ENCODE measurements around the gene USP2.
"Not testable (repeated sequence)": the region's sequence is repeated elsewhere in the genome, so short reads cannot be mapped to it uniquely, and the experiment has no call there.

Gene USP2

DNA sequence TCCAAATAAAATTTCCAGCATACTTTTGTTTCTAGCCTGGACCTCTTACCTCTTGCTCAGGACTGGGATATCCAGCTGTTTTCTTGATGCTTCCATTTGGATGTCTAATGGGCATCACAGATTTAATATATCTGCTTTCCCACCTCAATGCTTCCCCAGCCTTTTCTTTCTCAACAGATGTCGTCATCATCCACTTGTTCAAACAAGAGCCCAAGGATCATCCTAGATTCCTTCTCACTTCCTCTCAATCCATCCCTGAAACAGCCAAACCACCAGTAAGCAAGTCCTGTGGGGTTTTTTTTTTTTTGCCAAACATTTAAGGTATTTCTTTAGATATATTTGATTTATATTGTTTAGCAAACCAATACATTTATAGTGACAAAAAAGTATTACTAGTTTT, 29.0 kb upstream of the USP2 start:
- ATAC-seq (ENCODE audit: insufficient read depth, low read depth) = no peak
- no peak overlapping the region for H2AFZ ChIP-seq (ENCODE audit: low read depth, low read length)
- no peaks in the 10 kb centered on the region for H3K79me2 ChIP-seq (ENCODE audit: insufficient read depth, low read length)
- H3K4me1 ChIP-seq (ENCODE audit: insufficient read depth, low read length) = no peaks in the 10 kb centered on the region
- TF ChIP-seq CTCF (IDR thresholded peaks at IDR 0.05; ENCODE audit: borderline replicate concordance, extremely low read depth, low read length, poor library complexity, severe bottlenecking) = no peak
- TF ChIP-seq EZH2 (IDR thresholded peaks at IDR 0.05; ENCODE audit: borderline replicate concordance, low read depth, low read length, severe bottlenecking) = no peak
- no peaks in the 10 kb centered on the region for H3K9me3 ChIP-seq (ENCODE audit: insufficient read depth, low read length, severe bottlenecking)
- H3K36me3 ChIP-seq (ENCODE audit: insufficient read depth, low read length) = no peaks in the 10 kb centered on the region
- no peak for DNase-seq
- no peaks in the 10 kb centered on the region for H4K20me1 ChIP-seq (ENCODE audit: insufficient read depth, low read length)
- H3K9ac ChIP-seq (ENCODE audit: low read depth, low read length) = no peak overlapping the region
- no peak overlapping the region for H3K4me2 ChIP-seq (ENCODE audit: insufficient read depth, low read length)
- H3K27me3 ChIP-seq (ENCODE audit: insufficient read depth, low read length, poor library complexity) = peaks cover 4% of the 10 kb centered on the region
- H3K4me3 ChIP-seq (ENCODE audit: low read depth in 1 of 2, low read length in 2 of 2) = no peak overlapping the region
- no peak overlapping the region for H3K27ac ChIP-seq (ENCODE audit: low read length)

GRCh38 chr11:119409731-119410130, 28.2 kb upstream of the USP2 start:
- H3K36me3 ChIP-seq (ENCODE audit: insufficient read depth, low read length) = no peaks in the 10 kb centered on the region
- peaks cover 4% of the 10 kb centered on the region for H3K27me3 ChIP-seq (ENCODE audit: insufficient read depth, low read length, poor library complexity)
- ATAC-seq (ENCODE audit: insufficient read depth, low read depth) = no peak
- no peaks in the 10 kb centered on the region for H3K9me3 ChIP-seq (ENCODE audit: insufficient read depth, low read length, severe bottlenecking)
- H3K4me2 ChIP-seq (ENCODE audit: insufficient read depth, low read length) = no peak overlapping the region
- H2AFZ ChIP-seq (ENCODE audit: low read depth, low read length) = no peak overlapping the region
- no peak overlapping the region for H3K4me3 ChIP-seq (ENCODE audit: low read depth in 1 of 2, low read length in 2 of 2)
- H3K79me2 ChIP-seq (ENCODE audit: insufficient read depth, low read length) = no peaks in the 10 kb centered on the region
- H3K27ac ChIP-seq (ENCODE audit: low read length) = no peak overlapping the region
- no peak overlapping the region for H3K9ac ChIP-seq (ENCODE audit: low read depth, low read length)
- TF ChIP-seq CTCF (IDR thresholded peaks at IDR 0.05; ENCODE audit: borderline replicate concordance, extremely low read depth, low read length, poor library complexity, severe bottlenecking) = no peak
- TF ChIP-seq EZH2 (IDR thresholded peaks at IDR 0.05; ENCODE audit: borderline replicate concordance, low read depth, low read length, severe bottlenecking) = no peak
- no peak for DNase-seq
- no peaks in the 10 kb centered on the region for H3K4me1 ChIP-seq (ENCODE audit: insufficient read depth, low read length)
- no peaks in the 10 kb centered on the region for H4K20me1 ChIP-seq (ENCODE audit: insufficient read depth, low read length)

GRCh38 chr11:119406005-119406404, 24.5 kb upstream of the USP2 start:
- no peak for TF ChIP-seq EZH2 (IDR thresholded peaks at IDR 0.05; ENCODE audit: borderline replicate concordance, low read depth, low read length, severe bottlenecking)
- no peak for TF ChIP-seq CTCF (IDR thresholded peaks at IDR 0.05; ENCODE audit: borderline replicate concordance, extremely low read depth, low read length, poor library complexity, severe bottlenecking)
- H3K9ac ChIP-seq (ENCODE audit: low read depth, low read length) = no peak overlapping the region
- H4K20me1 ChIP-seq (ENCODE audit: insufficient read depth, low read length) = no peaks in the 10 kb centered on the region
- no peak for ATAC-seq (ENCODE audit: insufficient read depth, low read depth)
- no peaks in the 10 kb centered on the region for H3K9me3 ChIP-seq (ENCODE audit: insufficient read depth, low read length, severe bottlenecking)
- H3K36me3 ChIP-seq (ENCODE audit: insufficient read depth, low read length) = no peaks in the 10 kb centered on the region
- H3K27ac ChIP-seq (ENCODE audit: low read length) = no peak overlapping the region
- peaks cover 12% of the 10 kb centered on the region for H3K27me3 ChIP-seq (ENCODE audit: insufficient read depth, low read length, poor library complexity)
- no peak overlapping the region for H3K4me2 ChIP-seq (ENCODE audit: insufficient read depth, low read length)
- no peak for DNase-seq
- H3K79me2 ChIP-seq (ENCODE audit: insufficient read depth, low read length) = no peaks in the 10 kb centered on the region
- H3K4me3 ChIP-seq (ENCODE audit: low read depth in 1 of 2, low read length in 2 of 2) = no peak overlapping the region
- H3K4me1 ChIP-seq (ENCODE audit: insufficient read depth, low read length) = no peaks in the 10 kb centered on the region
- no peak overlapping the region for H2AFZ ChIP-seq (ENCODE audit: low read depth, low read length)

- not testable (repeated sequence) for H3K9me3 ChIP-seq (ENCODE audit: insufficient read depth, low read length, severe bottlenecking); H3K4me2 ChIP-seq (ENCODE audit: insufficient read depth, low read length); H3K79me2 ChIP-seq (ENCODE audit: insufficient read depth, low read length); H3K4me3 ChIP-seq (ENCODE audit: low read depth in 1 of 2, low read length in 2 of 2); H3K36me3 ChIP-seq (ENCODE audit: insufficient read depth, low read length); H2AFZ ChIP-seq (ENCODE audit: low read depth, low read length); H4K20me1 ChIP-seq (ENCODE audit: insufficient read depth, low read length); ATAC-seq (ENCODE audit: insufficient read depth, low read depth); DNase-seq; H3K27ac ChIP-seq (ENCODE audit: low read length); H3K9ac ChIP-seq (ENCODE audit: low read depth, low read length); H3K4me1 ChIP-seq (ENCODE audit: insufficient read depth, low read length)
- H3K27me3 ChIP-seq (ENCODE audit: insufficient read depth, low read length, poor library complexity) = peaks cover 12% of the 10 kb centered on the region
Observed at GRCh38 chr11:119405448-119405847, 24.0 kb upstream of the USP2 start.
